ENCODE results near the gene BST2.

BST2 gene

GRCh38 chr19:17418710-17419109 lies 13.3 kb upstream of the BST2 start:
- Histone ChIP-seq H3K27me3 (ENCODE audit: control insufficient read depth in 1 of 2, insufficient read depth in 2 of 2, low read length in 2 of 2) (no peaks in the 10 kb centered on the region), H3K36me3 (ENCODE audit: insufficient read depth, low read length) (no peaks in the 10 kb centered on the region), H3K9ac (ENCODE audit: low read length) (no peak overlapping the region), H3K4me3 (ENCODE audit: low read depth in 1 of 2, low read length in 2 of 2) (peak overlapping the region in 1 of 2 donors; percentile 37), H3K27ac (ENCODE audit: low read depth, low read length) (no peak overlapping the region), H3K9me3 (ENCODE audit: low read length) (no peaks in the 10 kb centered on the region), H3K4me1 (ENCODE audit: insufficient read depth, low read length) (peaks cover 6% of the 10 kb centered on the region)

GRCh38 chr19:17415121-17415520 lies 9.7 kb upstream of the BST2 start:
- peaks cover 12% of the 10 kb centered on the region for H3K4me1 ChIP-seq (ENCODE audit: insufficient read depth, low read length)
- H3K9me3 ChIP-seq (ENCODE audit: low read length): no peaks in the 10 kb centered on the region
- no peak overlapping the region for H3K4me3 ChIP-seq (ENCODE audit: low read depth in 1 of 2, low read length in 2 of 2)
- no peaks in the 10 kb centered on the region for H3K36me3 ChIP-seq (ENCODE audit: insufficient read depth, low read length)
- H3K27me3 ChIP-seq (ENCODE audit: control insufficient read depth in 1 of 2, insufficient read depth in 2 of 2, low read length in 2 of 2): no peaks in the 10 kb centered on the region
- H3K27ac ChIP-seq (ENCODE audit: low read depth, low read length): no peak overlapping the region
- H3K9ac ChIP-seq (ENCODE audit: low read length): no peak overlapping the region

GRCh38 chr19:17414097-17414496 lies 8.7 kb upstream of the BST2 start:
- Histone ChIP-seq H3K4me3 (ENCODE audit: low read depth in 1 of 2, low read length in 2 of 2) (no peak overlapping the region), H3K27ac (ENCODE audit: low read depth, low read length) (no peak overlapping the region), H3K4me1 (ENCODE audit: insufficient read depth, low read length) (peaks cover 11% of the 10 kb centered on the region), H3K27me3 (ENCODE audit: control insufficient read depth in 1 of 2, insufficient read depth in 2 of 2, low read length in 2 of 2) (no peaks in the 10 kb centered on the region), H3K9ac (ENCODE audit: low read length) (no peak overlapping the region), H3K9me3 (ENCODE audit: low read length) (no peaks in the 10 kb centered on the region), H3K36me3 (ENCODE audit: insufficient read depth, low read length) (no peaks in the 10 kb centered on the region)

GRCh38 chr19:17411801-17412200 lies 6.4 kb upstream of the BST2 start:
- H3K27me3 ChIP-seq (ENCODE audit: control insufficient read depth in 1 of 2, insufficient read depth in 2 of 2, low read length in 2 of 2): no peaks in the 10 kb centered on the region
- H3K9me3 ChIP-seq (ENCODE audit: low read length): no peaks in the 10 kb centered on the region
- no peak overlapping the region for H3K4me3 ChIP-seq (ENCODE audit: low read depth in 1 of 2, low read length in 2 of 2)
- H3K27ac ChIP-seq (ENCODE audit: low read depth, low read length): no peak overlapping the region
- H3K36me3 ChIP-seq (ENCODE audit: insufficient read depth, low read length): no peaks in the 10 kb centered on the region
- peaks cover 6% of the 10 kb centered on the region for H3K4me1 ChIP-seq (ENCODE audit: insufficient read depth, low read length)
- no peak overlapping the region for H3K9ac ChIP-seq (ENCODE audit: low read length)

GRCh38 chr19:17409990-17410389 lies 4.6 kb upstream of the BST2 start:
- Histone ChIP-seq H3K9ac (ENCODE audit: low read length) (no peak overlapping the region), H3K4me3 (ENCODE audit: low read depth in 1 of 2, low read length in 2 of 2) (no peak overlapping the region), H3K27ac (ENCODE audit: low read depth, low read length) (no peak overlapping the region), H3K27me3 (ENCODE audit: control insufficient read depth in 1 of 2, insufficient read depth in 2 of 2, low read length in 2 of 2) (no peaks in the 10 kb centered on the region), H3K9me3 (ENCODE audit: low read length) (no peaks in the 10 kb centered on the region), H3K4me1 (ENCODE audit: insufficient read depth, low read length) (peaks cover 6% of the 10 kb centered on the region), H3K36me3 (ENCODE audit: insufficient read depth, low read length) (no peaks in the 10 kb centered on the region)

GRCh38 chr19:17406887-17407196 lies 1.4 kb upstream of the BST2 start:
- Histone ChIP-seq H3K4me3 (ENCODE audit: low read depth in 1 of 2, low read length in 2 of 2) (peak overlapping the region in 1 of 2 donors; percentile 53), H3K27me3 (ENCODE audit: control insufficient read depth in 1 of 2, insufficient read depth in 2 of 2, low read length in 2 of 2) (no peaks in the 10 kb centered on the region), H3K27ac (ENCODE audit: low read depth, low read length) (no peak overlapping the region), H3K9me3 (ENCODE audit: low read length) (no peaks in the 10 kb centered on the region), H3K9ac (ENCODE audit: low read length) (peak overlapping the region; percentile 3), H3K4me1 (ENCODE audit: insufficient read depth, low read length) (peaks cover 8% of the 10 kb centered on the region), H3K36me3 (ENCODE audit: insufficient read depth, low read length) (no peaks in the 10 kb centered on the region)

- Histone ChIP-seq H3K9me3 (ENCODE audit: low read length) (no peaks in the 10 kb centered on the region), H3K36me3 (ENCODE audit: insufficient read depth, low read length) (no peaks in the 10 kb centered on the region), H3K4me1 (ENCODE audit: insufficient read depth, low read length) (peaks cover 8% of the 10 kb centered on the region), H3K4me3 (ENCODE audit: low read depth in 1 of 2, low read length in 2 of 2) (peak overlapping the region; percentile 47 to 53), H3K27ac (ENCODE audit: low read depth, low read length) (peak overlapping the region; percentile 66), H3K9ac (ENCODE audit: low read length) (peak overlapping the region; percentile 3), H3K27me3 (ENCODE audit: control insufficient read depth in 1 of 2, insufficient read depth in 2 of 2, low read length in 2 of 2) (no peaks in the 10 kb centered on the region)
Observed at GRCh38 chr19:17406046-17406886, 836 bp upstream of the BST2 start.

- no peaks in the 10 kb centered on the region for H3K36me3 ChIP-seq (ENCODE audit: insufficient read depth, low read length)
- H3K9me3 ChIP-seq (ENCODE audit: low read length): no peaks in the 10 kb centered on the region
- no peak overlapping the region for H3K9ac ChIP-seq (ENCODE audit: low read length)
- peak overlapping the region; percentile 72 for H3K27ac ChIP-seq (ENCODE audit: low read depth, low read length)
- H3K4me1 ChIP-seq (ENCODE audit: insufficient read depth, low read length): peaks cover 8% of the 10 kb centered on the region
- H3K4me3 ChIP-seq (ENCODE audit: low read depth in 1 of 2, low read length in 2 of 2): peak overlapping the region; percentile 47 to 53
- no peaks in the 10 kb centered on the region for H3K27me3 ChIP-seq (ENCODE audit: control insufficient read depth in 1 of 2, insufficient read depth in 2 of 2, low read length in 2 of 2)
Observed at GRCh38 chr19:17404621-17405249, 695 bp downstream of the BST2 start.

GRCh38 chr19:17404015-17404414 lies 1.4 kb downstream of the BST2 start:
- Histone ChIP-seq H3K27me3 (ENCODE audit: control insufficient read depth in 1 of 2, insufficient read depth in 2 of 2, low read length in 2 of 2) (no peaks in the 10 kb centered on the region), H3K9me3 (ENCODE audit: low read length) (no peaks in the 10 kb centered on the region), H3K36me3 (ENCODE audit: insufficient read depth, low read length) (no peaks in the 10 kb centered on the region), H3K9ac (ENCODE audit: low read length) (no peak overlapping the region), H3K4me3 (ENCODE audit: low read depth in 1 of 2, low read length in 2 of 2) (peak overlapping the region in 1 of 2 donors; percentile 53), H3K4me1 (ENCODE audit: insufficient read depth, low read length) (peaks cover 8% of the 10 kb centered on the region), H3K27ac (ENCODE audit: low read depth, low read length) (no peak overlapping the region)

- Histone ChIP-seq H3K4me1 (ENCODE audit: insufficient read depth, low read length) (peaks cover 8% of the 10 kb centered on the region), H3K4me3 (ENCODE audit: low read depth in 1 of 2, low read length in 2 of 2) (no peak overlapping the region), H3K36me3 (ENCODE audit: insufficient read depth, low read length) (no peaks in the 10 kb centered on the region), H3K9me3 (ENCODE audit: low read length) (no peaks in the 10 kb centered on the region), H3K27me3 (ENCODE audit: control insufficient read depth in 1 of 2, insufficient read depth in 2 of 2, low read length in 2 of 2) (no peaks in the 10 kb centered on the region), H3K27ac (ENCODE audit: low read depth, low read length) (no peak overlapping the region), H3K9ac (ENCODE audit: low read length) (no peak overlapping the region)
Observed at GRCh38 chr19:17402982-17403855, 2.2 kb downstream of the BST2 start.

- no peak overlapping the region for H3K4me3 ChIP-seq (ENCODE audit: low read depth in 1 of 2, low read length in 2 of 2)
- H3K27ac ChIP-seq (ENCODE audit: low read depth, low read length): no peak overlapping the region
- peaks cover 8% of the 10 kb centered on the region for H3K4me1 ChIP-seq (ENCODE audit: insufficient read depth, low read length)
- no peaks in the 10 kb centered on the region for H3K36me3 ChIP-seq (ENCODE audit: insufficient read depth, low read length)
- no peak overlapping the region for H3K9ac ChIP-seq (ENCODE audit: low read length)
- no peaks in the 10 kb centered on the region for H3K9me3 ChIP-seq (ENCODE audit: low read length)
- H3K27me3 ChIP-seq (ENCODE audit: control insufficient read depth in 1 of 2, insufficient read depth in 2 of 2, low read length in 2 of 2): no peaks in the 10 kb centered on the region
Observed at GRCh38 chr19:17401628-17402027, 3.8 kb downstream of the BST2 start.

Data from muscle layer of colon (tissue), 2 donors.